Hepatocyte (in vitro differentiated cells): Measurements from ENCODE around the gene ZC3H12D. TPM values are rescaled to one million over a fixed set of nuclear protein-coding genes. Genes with fewer than 3 reads are reported as not detected.

ENCODE experiments used
- DNase-seq: peaks from one replicate; pipeline ENCODE4 v3.0.0-alpha.2; 2016; ENCODE audit warnings: low spot score
- H2AFZ ChIP-seq: fragments of 200-600 bp; sonication (generic); 2 replicates; pipeline ENCODE4 v1.6.0; 2016; ENCODE audit warnings: antibody characterized with exemption, mild to moderate bottlenecking
- H3K27ac ChIP-seq: fragments of 200-600 bp; sonication (generic); 2 replicates; pipeline ENCODE4 v1.5.1; 2016; ENCODE audit warnings: mild to moderate bottlenecking
- H3K27me3 ChIP-seq: fragments of 200-600 bp; sonication (generic); 2 replicates; pipeline ENCODE4 v1.6.1; 2016
- H3K36me3 ChIP-seq: fragments of 200-600 bp; sonication (generic); replicated peaks from 2 replicates; pipeline ENCODE4 v1.5.1; 2016; ENCODE audit warnings: low read depth; ENCODE audit not compliant: insufficient read depth
- H3K4me1 ChIP-seq: fragments of 200-600 bp; sonication (generic); 2 replicates; pipeline ENCODE4 v1.5.1; 2016; ENCODE audit warnings: mild to moderate bottlenecking, moderate library complexity; ENCODE audit not compliant: insufficient read depth
- H3K4me2 ChIP-seq: fragments of 200-600 bp; sonication (generic); 2 replicates; pipeline ENCODE4 v1.6.0; 2016
- H3K4me3 ChIP-seq: fragments of 200-600 bp; sonication (generic); 2 replicates; pipeline ENCODE4 v1.5.1; 2016; ENCODE audit warnings: mild to moderate bottlenecking
- H3K79me2 ChIP-seq: fragments of 200-600 bp; sonication (generic); 2 replicates; pipeline ENCODE4 v1.6.0; 2017; ENCODE audit warnings: mild to moderate bottlenecking
- H3K9me2 ChIP-seq: fragments of 200-600 bp; sonication (generic); replicated peaks from 2 replicates; pipeline ENCODE4 v1.6.0; 2017; ENCODE audit warnings: mild to moderate bottlenecking; ENCODE audit not compliant: insufficient read depth
- H3K9me3 ChIP-seq: fragments of 200-600 bp; sonication (generic); 2 replicates; pipeline ENCODE4 v1.5.1; 2016; ENCODE audit warnings: low read depth, mild to moderate bottlenecking
- H4K20me1 ChIP-seq: fragments of 200-600 bp; sonication (generic); 2 replicates; pipeline ENCODE4 v1.6.0; 2016; ENCODE audit warnings: mild to moderate bottlenecking; ENCODE audit not compliant: insufficient read depth, poor library complexity, severe bottlenecking
- EZH2 ChIP-seq: fragments of 200-600 bp; sonication (generic); IDR thresholded peaks from 2 replicates; pipeline ENCODE4 v1.6.1; 2016; ENCODE audit warnings: antibody characterized with exemption, mild to moderate bottlenecking, borderline replicate concordance
- EZH2phosphoT487 ChIP-seq: fragments of 200-600 bp; sonication (generic); IDR thresholded peaks from one replicate; pipeline ENCODE4 v1.6.1; 2018; ENCODE audit warnings: antibody characterized with exemption, mild to moderate bottlenecking, low read depth, moderate library complexity; ENCODE audit not compliant: unreplicated experiment, severe bottlenecking
- WGBS: methylation state at CpG from one replicate; pipeline ENCODE4 v1.1.6; 2016; ENCODE audit warnings: low lambda C conversion rate; ENCODE audit errors: missing lambda C conversion rate; 5-methylcytosine and 5-hydroxymethylcytosine counted together
- polyA plus RNA-seq: library from polyadenylated mRNA; unstranded; fragments of >200 nt; fragmentation: Nextera tagmentation; extraction: Ambion mirVana; gene quantifications from 2 replicates; pipeline ENCODE4 v1.2.1, GENCODE V29; 2016
- total RNA-seq: library from RNA; depleted of rRNA; stranded (reverse); fragments of >200 nt; gene quantifications from 2 replicates; pipeline ENCODE4 v1.2.3, GENCODE V29; 2014
- TF ChIP-seq, protein P1 (sequence below): fragments of 200-600 bp; sonication (generic); IDR thresholded peaks from 2 replicates; pipeline ENCODE4 v1.5.1; 2016; ENCODE audit warnings: antibody characterized with exemption, mild to moderate bottlenecking; ENCODE audit not compliant: poor library complexity

The ZC3H12D gene
- total and polyA plus RNA-seq, 2 experiments from 2014 or later: 0.06 to 0.50 TPM

DNA sequence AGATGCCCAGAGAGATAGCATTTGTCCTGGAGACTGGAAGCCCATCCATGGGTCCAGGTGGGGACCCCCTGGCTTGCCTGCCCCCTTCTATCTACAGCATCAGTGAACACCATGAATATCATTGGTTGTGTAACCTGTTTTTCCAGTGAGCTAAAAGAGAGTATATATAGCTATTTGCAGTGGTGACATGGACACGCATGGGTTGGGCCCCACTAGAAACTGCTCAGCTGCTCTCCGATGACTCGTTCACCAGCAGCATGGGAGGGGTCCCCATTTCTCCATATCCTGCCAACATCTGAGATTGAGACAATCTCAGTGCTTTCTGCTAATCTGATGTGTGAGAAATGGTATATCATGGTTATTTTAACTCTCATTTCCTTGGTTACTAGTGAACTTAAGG is 4.0 kb upstream of the ZC3H12D start:
- Histone ChIP-seq H3K9me3 (no peaks in the 10 kb centered on the region), H3K36me3 (no peaks in the 10 kb centered on the region), H3K4me3 (no peak overlapping the region), H3K27me3 (no peaks in the 10 kb centered on the region), H3K9me2 (no peaks in the 10 kb centered on the region), H4K20me1 (no peaks in the 10 kb centered on the region), H3K4me1 (peaks cover 6% of the 10 kb centered on the region), H2AFZ (no peak overlapping the region), H3K4me2 (no peak overlapping the region), H3K27ac (no peak overlapping the region), H3K79me2 (no peaks in the 10 kb centered on the region)
- DNase-seq: no peak
- 89% methylated on average over 3 of the region's 3 CpGs for WGBS
- TF ChIP-seq EZH2 (no peak), EZH2phosphoT487 (no peak)
- TF ChIP-seq, protein P1, sequence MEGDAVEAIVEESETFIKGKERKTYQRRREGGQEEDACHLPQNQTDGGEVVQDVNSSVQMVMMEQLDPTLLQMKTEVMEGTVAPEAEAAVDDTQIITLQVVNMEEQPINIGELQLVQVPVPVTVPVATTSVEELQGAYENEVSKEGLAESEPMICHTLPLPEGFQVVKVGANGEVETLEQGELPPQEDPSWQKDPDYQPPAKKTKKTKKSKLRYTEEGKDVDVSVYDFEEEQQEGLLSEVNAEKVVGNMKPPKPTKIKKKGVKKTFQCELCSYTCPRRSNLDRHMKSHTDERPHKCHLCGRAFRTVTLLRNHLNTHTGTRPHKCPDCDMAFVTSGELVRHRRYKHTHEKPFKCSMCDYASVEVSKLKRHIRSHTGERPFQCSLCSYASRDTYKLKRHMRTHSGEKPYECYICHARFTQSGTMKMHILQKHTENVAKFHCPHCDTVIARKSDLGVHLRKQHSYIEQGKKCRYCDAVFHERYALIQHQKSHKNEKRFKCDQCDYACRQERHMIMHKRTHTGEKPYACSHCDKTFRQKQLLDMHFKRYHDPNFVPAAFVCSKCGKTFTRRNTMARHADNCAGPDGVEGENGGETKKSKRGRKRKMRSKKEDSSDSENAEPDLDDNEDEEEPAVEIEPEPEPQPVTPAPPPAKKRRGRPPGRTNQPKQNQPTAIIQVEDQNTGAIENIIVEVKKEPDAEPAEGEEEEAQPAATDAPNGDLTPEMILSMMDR: no peak

DNA sequence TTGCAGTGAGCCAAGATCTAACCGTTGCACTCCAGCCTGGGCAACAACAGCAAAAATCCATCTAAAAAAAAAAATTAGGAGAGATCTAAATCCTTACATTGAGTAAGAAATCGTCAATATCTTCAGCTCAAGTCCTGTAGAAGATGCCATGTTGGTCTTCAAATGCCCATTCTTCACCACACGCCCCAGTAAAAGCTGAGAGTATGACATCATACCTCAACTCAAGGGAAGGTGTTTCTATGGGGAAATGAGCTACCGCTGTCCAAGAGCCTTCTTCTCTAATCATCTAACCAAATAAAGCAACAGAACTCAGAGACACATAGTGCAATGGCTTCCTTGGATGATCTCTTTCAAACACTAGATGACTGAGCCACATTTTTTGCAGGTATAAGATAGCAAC is 2.5 kb upstream of the ZC3H12D start:
- Histone ChIP-seq H3K9me2 (no peaks in the 10 kb centered on the region), H3K27me3 (no peaks in the 10 kb centered on the region), H3K4me3 (no peak overlapping the region), H4K20me1 (no peaks in the 10 kb centered on the region), H3K27ac (no peak overlapping the region), H3K9me3 (no peaks in the 10 kb centered on the region), H2AFZ (no peak overlapping the region), H3K36me3 (no peaks in the 10 kb centered on the region), H3K79me2 (no peaks in the 10 kb centered on the region), H3K4me2 (no peak overlapping the region), H3K4me1 (peaks cover 6% of the 10 kb centered on the region)
- no peak for DNase-seq
- TF ChIP-seq, protein P1: no peak
- no peak for TF ChIP-seq EZH2
- TF ChIP-seq EZH2phosphoT487: no peak
- WGBS: 87% methylated on average over 4 of the region's 4 CpGs

DNA sequence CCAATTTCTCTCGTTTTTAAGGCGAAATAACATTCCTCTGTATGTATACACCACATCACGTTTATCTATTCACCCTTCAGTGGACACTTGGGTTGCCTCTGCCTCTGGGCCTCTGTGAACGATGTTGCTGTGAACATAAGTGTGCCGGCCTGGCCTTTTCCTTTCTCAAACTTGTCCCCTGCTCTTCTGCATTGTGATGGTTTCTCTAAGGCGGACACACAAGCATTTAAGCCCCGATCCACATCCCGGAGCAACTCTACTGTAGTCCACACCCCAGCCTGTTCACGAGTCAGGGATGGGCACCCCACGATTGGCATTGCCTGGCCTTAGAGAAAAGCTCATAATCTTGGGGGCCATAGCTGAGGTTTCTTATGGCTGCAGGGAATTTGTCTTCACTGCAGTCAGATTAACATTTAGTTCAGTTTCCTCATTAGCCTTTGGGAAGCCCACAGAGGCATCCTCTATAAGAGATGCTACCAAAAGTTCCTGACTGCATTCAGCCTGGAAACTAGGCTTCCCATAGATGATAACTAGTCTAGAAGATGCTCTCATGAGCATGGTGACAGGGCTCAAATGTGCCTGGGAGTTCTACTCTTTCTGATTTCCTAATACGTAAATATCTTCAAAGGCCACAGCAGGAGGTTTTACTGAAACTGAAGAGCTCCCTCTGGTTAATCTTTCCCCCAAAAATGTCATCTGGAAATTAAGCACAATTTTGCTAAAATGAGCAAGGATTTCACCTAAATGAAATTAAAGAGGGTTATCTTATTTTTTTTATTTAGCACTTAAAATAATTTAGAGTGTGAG is 762 bp downstream of the ZC3H12D start:
- Histone ChIP-seq H3K27me3 (no peaks in the 10 kb centered on the region), H3K79me2 (no peaks in the 10 kb centered on the region), H4K20me1 (no peaks in the 10 kb centered on the region), H3K4me2 (peak overlapping the region; percentile 63), H3K9me2 (no peaks in the 10 kb centered on the region), H3K9me3 (no peaks in the 10 kb centered on the region), H3K4me1 (peaks cover 6% of the 10 kb centered on the region), H3K4me3 (no peak overlapping the region), H3K27ac (peak overlapping the region; percentile 81), H3K36me3 (no peaks in the 10 kb centered on the region), H2AFZ (no peak overlapping the region)
- TF ChIP-seq EZH2 (no peak), EZH2phosphoT487 (no peak)
- TF ChIP-seq, protein P1: no peak
- 96% methylated on average over 11 of the region's 11 CpGs for WGBS
- no peak for DNase-seq
